GM19240 (cell line): ENCODE results near the gene CDK5RAP2.
"Not testable (repeated sequence)": the region's sequence is repeated elsewhere in the genome, so short reads cannot be mapped to it uniquely, and the experiment has no call there.

Experiments used
- DNase-seq: peaks from one replicate; pipeline ENCODE4 v3.0.0; 2011; ENCODE audit warnings: low spot score; ENCODE audit not compliant: insufficient read length

Gene CDK5RAP2

DNA sequence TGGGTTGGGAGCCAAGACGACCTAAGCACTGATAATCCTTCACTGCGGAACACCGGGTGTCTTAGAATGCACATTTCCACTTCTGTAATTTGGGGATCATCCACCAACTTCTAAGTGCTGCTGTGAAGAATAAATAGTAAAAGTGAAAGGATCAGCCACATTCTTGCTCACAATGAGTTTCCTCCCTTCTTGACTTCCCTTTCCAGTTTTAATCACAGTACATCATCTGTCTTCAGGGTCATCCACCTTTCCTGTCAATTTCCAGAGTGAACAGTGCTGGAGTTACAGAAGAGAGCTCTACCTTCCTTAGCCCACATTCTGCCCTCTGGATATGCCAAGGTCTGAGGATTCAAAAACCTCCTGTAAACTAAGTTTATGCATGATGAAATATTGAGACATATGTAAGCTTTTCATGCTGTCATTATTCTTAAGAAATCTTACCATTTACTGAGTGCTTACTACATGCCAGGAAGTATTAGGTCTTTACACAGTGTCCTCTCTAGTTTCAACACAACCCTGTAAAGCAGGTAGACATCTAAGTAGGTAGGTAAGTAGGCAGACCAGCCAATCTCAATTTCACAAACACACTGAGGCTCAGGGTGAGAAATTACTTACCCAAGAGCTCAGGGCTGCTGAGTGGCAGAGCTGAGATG is 105.2 kb downstream of the CDK5RAP2 start:
- DNase-seq: no peak

- DNase-seq: no peak
These were observed 106.4 kb downstream of the CDK5RAP2 start for GRCh38 chr9:120473608-120474007.

GRCh38 chr9:120465685-120466407 is 114.1 kb downstream of the CDK5RAP2 start:
- DNase-seq: no peak

- DNase-seq: no peak
These were observed 115.0 kb downstream of the CDK5RAP2 start for GRCh38 chr9:120464887-120465421.

DNA sequence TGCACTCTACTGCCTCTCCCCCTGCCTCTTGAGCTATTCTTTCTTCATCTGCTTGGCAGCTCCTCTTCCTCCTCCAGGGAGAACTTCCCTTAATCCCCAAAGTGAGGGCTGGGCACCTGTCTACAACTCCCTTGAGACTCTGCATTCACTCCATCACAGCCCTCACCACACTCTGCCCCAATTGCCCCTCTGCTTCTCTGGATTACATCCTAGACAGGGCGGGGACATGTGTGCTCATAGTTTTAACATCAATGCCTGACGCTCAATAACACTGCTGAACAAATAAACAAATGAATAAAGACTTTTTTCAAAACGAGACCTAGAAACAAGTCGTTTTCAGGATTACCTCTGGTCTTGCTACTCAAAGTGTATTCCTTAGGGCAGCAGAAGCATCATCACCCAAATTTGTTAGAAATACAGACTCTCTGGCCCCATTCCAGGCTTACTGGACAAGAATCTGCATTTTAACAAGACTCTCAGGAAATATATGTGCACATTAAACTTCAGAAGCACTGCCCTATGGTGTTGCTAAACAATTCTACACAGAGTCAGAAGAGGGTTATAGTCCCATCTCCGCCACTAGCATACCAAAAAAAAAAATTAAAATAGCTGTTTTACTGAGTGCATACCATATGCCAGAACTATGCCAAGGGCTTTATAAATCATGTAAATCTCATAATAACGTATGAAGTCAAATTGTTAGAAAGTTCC is 115.6 kb downstream of the CDK5RAP2 start:
- DNase-seq: no peak

GRCh38 chr9:120463765-120464164 is 116.2 kb downstream of the CDK5RAP2 start:
- no peak for DNase-seq

DNA sequence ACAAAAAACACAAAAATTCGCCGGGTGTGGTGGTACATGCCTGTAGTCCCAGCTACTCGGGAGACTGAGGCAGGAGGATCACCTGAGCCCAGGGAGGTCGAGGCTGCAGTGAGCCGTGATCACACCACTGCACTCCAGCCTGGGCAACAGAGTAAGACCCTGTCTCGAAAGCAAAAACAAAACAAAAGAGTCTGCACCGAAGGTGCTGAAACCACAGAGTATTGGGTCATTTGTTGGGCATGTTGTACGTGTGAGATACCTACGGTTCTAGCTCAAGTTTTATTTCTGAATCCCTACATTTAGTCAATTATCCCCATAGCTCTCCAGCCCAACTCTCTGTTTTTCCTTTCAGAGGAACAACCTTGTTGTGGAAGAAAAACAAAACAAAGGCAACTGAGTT is 118.3 kb downstream of the CDK5RAP2 start:
- DNase-seq: not testable (repeated sequence)

- DNase-seq: no peak
These were observed 123.7 kb downstream of the CDK5RAP2 start for GRCh38 chr9:120456218-120456617.

DNA sequence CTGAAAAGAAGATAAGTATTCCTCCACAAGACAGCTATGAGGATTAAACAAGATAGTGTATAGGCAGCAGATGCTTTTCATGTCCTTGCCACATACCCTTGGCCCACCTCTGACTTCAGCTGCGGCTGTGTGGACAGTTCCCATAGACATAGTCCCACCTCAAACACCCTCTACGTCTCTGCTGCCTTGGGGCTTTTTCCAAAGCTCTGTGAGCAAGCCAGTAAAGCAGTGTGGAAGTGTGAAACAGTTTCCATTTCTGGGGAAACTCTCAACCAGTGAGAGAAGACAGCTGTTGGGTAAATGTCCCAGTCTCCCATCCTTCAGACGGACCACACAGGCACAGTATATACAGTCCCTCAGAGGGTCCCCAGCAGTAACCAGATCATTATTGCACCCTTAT is 125.5 kb downstream of the CDK5RAP2 start:
- DNase-seq: no peak

DNA sequence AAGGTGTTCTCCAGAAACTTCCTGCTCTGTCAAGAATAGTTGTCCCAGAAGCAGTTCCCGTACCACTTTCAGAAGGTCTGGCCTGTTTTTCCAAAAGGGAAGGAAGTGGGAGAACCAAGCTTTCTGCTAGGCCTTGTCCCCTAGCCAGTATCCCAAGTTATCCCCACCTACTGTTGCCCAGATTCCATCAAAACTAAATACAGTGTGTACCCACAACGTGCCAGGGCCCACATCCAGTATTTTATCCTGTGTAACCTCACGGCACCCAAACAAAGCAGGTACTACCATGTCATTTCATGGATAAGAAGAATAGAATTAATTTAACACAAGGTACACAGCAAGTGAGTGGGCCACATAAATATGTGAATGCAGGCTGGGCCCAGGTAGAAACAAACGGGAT is 126.2 kb downstream of the CDK5RAP2 start:
- DNase-seq: no peak

- DNase-seq: no peak
These were observed 127.3 kb downstream of the CDK5RAP2 start for GRCh38 chr9:120452631-120453030.

- no peak for DNase-seq
These were observed 129.1 kb downstream of the CDK5RAP2 start for GRCh38 chr9:120450916-120451315.

- DNase-seq: no peak
These were observed 130.4 kb downstream of the CDK5RAP2 start for GRCh38 chr9:120449566-120449965.

DNA sequence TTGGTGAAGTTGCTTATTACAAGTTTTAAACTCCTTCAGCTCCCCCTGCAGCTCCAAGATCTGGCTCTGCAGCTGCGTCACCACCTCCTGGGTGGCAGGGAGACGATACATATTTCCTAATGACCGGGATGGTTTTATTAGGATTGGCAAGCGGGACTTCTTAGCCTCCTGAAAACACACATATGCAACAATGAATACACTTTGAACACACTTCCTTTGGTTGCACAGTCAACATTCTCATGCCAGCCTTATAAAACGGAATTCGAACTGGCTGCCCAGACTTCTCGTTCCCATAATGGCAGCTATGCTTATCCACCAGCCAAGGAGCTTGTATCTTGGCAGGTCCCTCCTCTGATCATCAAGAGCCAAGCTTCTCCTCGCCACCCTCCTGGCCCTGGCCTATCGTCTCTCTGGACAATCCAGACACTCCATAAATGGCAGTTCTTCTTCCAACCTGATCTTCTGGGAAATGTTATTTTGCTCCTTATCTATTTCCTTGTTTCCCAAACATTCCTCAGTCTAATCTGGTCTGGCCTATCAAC is 131.9 kb downstream of the CDK5RAP2 start:
- no peak for DNase-seq

DNA sequence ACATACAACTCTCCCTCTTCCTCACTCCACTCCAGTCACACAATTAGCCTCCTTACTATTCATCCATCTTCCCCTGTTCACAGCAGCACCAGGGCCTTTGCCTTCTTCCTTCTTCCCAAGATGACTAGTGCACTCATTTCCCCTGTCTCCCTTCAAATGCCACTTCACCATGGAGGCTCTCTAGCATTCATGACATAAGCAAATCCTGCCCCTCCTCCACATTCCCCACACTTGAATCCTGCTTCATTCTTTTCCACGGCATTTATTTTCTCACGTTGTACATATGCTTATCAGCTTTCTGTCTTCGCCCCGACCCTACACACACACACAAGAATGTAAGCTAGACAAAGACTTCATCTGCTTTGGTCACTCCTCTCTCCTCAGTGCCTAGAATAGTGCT is 133.3 kb downstream of the CDK5RAP2 start:
- no peak for DNase-seq

DNA sequence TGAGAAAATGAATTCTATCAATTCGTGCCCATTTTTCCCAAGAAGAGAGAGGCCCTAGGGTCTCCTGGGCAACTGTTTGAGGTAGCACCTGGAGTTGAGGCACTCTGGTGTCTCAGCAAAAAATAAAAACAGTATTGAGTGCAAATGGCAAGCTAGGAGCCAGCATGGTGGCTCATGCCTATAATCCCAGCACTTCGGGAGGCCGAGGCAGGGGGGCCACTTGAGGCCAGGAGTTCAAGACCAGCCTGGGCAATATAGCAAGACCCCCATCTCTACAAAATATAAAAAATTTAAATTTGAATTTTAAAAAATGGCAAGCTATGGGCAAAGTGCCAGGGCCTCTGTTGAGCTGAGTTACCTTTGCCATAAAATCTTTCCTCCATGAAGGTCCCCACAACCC is 136.0 kb downstream of the CDK5RAP2 start:
- DNase-seq: no peak

DNA sequence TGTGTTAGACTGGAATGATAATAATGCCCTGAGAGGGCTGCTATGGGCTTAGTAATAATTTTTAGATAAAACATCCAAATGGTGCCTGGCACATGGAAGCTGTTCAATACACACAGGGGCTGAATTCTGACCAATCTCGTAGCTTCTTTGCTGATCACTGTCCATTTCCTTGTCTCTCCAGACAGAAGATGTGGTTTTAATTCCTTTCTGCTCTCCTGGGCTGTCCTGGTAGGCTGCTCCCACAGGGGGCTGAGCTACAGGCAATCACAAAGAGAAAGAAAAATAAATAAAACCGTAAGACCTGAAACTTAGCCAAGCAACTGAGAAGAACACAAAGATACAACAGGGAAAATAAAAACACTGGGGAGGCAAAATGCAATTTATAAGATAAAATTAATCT is 136.5 kb downstream of the CDK5RAP2 start:
- DNase-seq: no peak

DNA sequence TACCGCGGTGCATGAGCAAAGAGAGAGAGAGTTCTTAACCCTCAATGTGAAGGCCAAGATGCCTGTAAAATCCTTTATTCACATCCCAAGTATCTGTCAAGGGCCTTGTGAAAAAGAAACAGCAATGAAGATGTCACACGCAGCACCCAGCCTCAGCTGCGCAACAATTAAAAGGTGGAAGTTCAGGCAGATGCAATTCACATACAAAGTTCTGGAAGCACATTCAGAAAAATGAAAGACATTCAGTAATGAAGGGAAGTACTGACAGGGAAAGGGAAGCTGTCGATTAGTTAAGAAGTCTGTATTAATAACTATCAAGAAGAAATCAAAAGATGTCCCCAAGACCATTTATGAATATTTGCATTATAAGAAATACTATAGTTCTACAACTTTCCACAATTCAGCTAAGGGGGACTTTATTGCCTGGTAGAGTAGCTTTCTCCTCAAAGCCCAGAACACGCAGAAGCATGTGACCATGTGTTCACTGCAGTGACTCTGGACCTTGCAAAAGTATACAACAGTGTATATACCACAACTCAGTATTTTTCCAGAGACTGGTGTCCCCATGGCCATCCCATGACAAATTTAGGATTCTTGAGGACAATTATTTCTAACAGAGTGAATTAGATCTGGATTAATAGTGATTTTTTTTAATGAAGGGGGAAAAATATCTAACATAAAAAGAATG is 137.5 kb downstream of the CDK5RAP2 start:
- no peak for DNase-seq

DNA sequence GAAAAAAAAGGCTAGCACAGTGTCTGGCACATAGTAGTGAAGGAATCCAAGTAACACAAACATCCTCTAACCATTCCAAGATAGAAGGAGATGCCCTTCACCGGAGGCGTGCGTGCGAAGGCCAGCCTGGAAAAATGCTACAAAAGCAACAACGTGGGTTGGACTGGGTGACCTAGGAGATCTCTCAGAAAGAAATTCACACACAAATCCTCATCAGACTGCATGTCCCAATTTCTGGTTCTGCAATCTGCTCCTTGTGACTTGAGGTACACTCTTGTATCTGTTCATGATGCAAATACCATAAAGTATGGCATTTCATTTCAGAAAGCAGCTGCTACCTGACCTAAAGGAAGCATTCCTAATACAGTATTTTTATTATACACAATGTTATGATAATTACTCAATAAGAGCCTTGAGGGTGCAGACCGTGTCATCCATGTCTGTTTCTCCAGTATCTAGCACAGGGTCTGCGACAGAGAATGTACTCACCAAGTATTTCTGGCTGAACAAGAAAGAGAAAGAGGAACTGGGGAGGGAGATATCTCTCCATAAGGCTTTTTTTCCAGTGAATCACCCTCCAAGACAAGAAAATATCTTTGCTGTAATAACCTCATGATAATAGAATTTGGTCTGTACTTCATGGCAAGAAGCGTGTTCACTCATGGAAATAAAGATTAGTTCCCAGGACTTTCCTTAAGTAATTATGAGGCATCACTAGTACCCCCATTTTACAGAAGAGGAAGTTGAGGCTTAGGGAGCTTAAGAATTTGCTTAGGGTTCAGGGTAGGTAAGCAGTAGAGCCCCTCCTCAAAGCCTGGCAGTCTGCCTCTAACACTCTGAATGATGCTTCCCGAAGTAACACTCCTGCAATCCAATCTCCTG is 138.3 kb downstream of the CDK5RAP2 start:
- no peak for DNase-seq

DNA sequence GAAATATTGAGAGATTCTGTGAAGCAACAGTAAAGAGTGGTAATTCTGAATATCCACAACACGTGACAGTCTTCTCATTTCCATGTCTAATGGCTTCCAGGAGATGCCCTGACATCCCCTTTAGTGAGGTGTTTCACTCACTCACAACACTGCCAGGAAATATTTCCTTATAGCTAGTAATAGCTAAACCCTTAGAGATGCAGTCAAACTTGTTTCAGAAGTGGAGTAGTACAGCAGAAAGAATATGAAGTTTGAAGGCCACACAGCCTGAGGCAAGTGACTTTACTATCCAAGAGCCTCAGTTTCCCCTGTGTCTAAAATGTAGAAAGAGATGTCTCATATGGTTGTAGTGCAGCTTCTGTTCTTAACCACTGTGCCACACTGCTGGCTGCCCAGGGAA is 139.2 kb downstream of the CDK5RAP2 start:
- DNase-seq: no peak
